OCI-LY1 (cell line): ENCODE measurements around the gene DNLZ.

Experiments
- H2AFZ ChIP-seq: fragments of 200-600 bp; sonication (generic), shearing (Covaris generic); 2 replicates; pipeline ENCODE4 v1.6.0; 2014; ENCODE audit warnings: antibody characterized with exemption, mild to moderate bottlenecking, low read length
- H3F3A ChIP-seq: fragments of 200-600 bp; sonication (generic), shearing (Covaris generic); 2 replicates; pipeline ENCODE4 v1.6.0; 2014; ENCODE audit warnings: mild to moderate bottlenecking, antibody characterized with exemption, low read length, moderate library complexity; ENCODE audit not compliant: insufficient read depth
- H3K27ac ChIP-seq: fragments of 200-600 bp; sonication (generic); 2 replicates; pipeline ENCODE4 v1.5.1; 2014; ENCODE audit warnings: low read length, mixed run types, mild to moderate bottlenecking, low read depth; ENCODE audit not compliant: poor library complexity, severe bottlenecking
- H3K27me3 ChIP-seq: fragments of 200-600 bp; sonication (generic); 2 replicates; pipeline ENCODE4 v1.6.0; 2014; ENCODE audit warnings: antibody characterized with exemption, mild to moderate bottlenecking, low read length, moderate library complexity; ENCODE audit not compliant: insufficient read depth
- H3K36me3 ChIP-seq: fragments of 200-600 bp; sonication (generic); 2 replicates; pipeline ENCODE4 v1.6.1; 2014; ENCODE audit warnings: mild to moderate bottlenecking, antibody characterized with exemption, low read length, moderate library complexity, mixed read lengths; ENCODE audit not compliant: insufficient read depth
- H3K4me1 ChIP-seq: fragments of 200-600 bp; sonication (generic); 2 replicates; pipeline ENCODE4 v1.5.1; 2014; ENCODE audit warnings: mild to moderate bottlenecking, low read length, moderate library complexity; ENCODE audit not compliant: insufficient read depth, severe bottlenecking
- H3K4me2 ChIP-seq: fragments of 200-600 bp; sonication (generic), shearing (Covaris generic); 2 replicates; pipeline ENCODE4 v1.6.1; 2014; ENCODE audit warnings: low read length
- H3K4me3 ChIP-seq: fragments of 200-600 bp; sonication (generic); 2 replicates; pipeline ENCODE4 v1.5.1; 2014; ENCODE audit warnings: low read length, low read depth, mild to moderate bottlenecking, mixed read lengths; ENCODE audit not compliant: poor library complexity, severe bottlenecking
- H3K79me2 ChIP-seq: fragments of 200-600 bp; shearing (Covaris generic); 2 replicates; pipeline ENCODE4 v1.6.1; 2016; ENCODE audit warnings: mixed run types, low read length, mixed read lengths; ENCODE audit not compliant: insufficient read depth
- H3K9ac ChIP-seq: fragments of 200-600 bp; sonication (generic), shearing (Covaris generic); 2 replicates; pipeline ENCODE4 v1.6.1; 2014; ENCODE audit warnings: mild to moderate bottlenecking, low read length, mixed read lengths
- H3K9me2 ChIP-seq: fragments of 200-600 bp; sonication (generic), shearing (Covaris generic); 2 replicates; pipeline ENCODE4 v1.6.1; 2014; ENCODE audit warnings: low read depth, mild to moderate bottlenecking, low read length, mixed read lengths
- H3K9me3 ChIP-seq: fragments of 200-600 bp; shearing (Covaris generic); 2 replicates; pipeline ENCODE4 v1.6.1; 2014; ENCODE audit warnings: low read length, mixed read lengths
- H4K20me1 ChIP-seq: fragments of 200-600 bp; sonication (generic), shearing (Covaris generic); 2 replicates; pipeline ENCODE4 v1.6.0; 2016; ENCODE audit warnings: mild to moderate bottlenecking, low read length; ENCODE audit not compliant: insufficient read depth
- EZH2 ChIP-seq: fragments of 200-600 bp; sonication (generic), shearing (Covaris generic); IDR thresholded peaks from 2 replicates; pipeline ENCODE4 v1.8.0; 2017; ENCODE audit warnings: borderline replicate concordance, mixed run types, mild to moderate bottlenecking, antibody characterized with exemption, low read length, moderate library complexity, mixed read lengths
- TF ChIP-seq, protein P1 (sequence below): fragments of 200-600 bp; sonication (generic), shearing (Covaris generic); IDR thresholded peaks from 2 replicates; pipeline ENCODE4 v1.5.1; 2017; ENCODE audit warnings: mild to moderate bottlenecking, antibody characterized with exemption, low read length, moderate library complexity, mixed read lengths

The DNLZ gene

DNA sequence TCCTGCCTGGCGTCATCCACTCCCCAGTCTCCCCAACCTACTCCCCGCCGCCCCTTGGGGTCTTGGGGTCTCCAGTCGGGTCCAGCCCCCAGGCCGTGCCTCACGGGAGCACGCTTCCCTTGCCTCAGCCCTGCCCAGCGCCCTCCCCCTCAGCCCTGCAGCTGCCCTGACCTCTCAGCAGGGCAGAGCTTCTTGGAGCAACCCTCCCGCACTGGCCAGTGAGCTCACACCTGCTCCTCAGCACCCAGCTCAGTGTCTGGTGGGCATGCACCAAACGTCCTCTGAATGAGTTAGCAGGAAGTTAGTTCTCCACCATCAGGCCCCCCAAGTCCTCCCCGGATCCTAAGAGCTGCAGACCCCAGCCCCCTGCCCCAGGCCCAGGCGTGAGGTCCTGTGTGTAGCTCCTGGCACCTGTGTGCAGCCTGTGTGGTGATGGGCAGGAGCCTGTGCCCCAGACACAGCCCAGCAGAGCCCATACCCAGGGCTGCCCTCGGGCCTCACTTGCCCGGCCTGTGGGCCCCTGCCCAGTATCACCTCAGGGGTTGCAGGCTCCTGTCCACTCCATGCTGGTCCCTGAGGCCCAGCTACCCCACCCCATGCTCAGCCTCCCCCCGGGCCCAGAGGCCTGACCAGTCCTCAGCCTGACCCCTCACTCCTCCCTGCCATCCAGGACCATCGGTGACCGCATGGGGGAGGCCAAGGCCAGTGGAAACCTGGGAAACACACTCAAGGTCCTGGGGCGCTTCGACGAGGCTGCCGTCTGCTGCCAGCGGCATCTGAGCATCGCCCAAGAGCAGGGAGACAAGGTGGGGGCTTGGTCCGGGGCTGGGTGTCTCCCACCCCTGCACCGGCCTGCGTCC lies 28.0 kb downstream of the DNLZ start:
- Histone ChIP-seq H3K9me2 (no peaks in the 10 kb centered on the region), H3K4me3 (no peak overlapping the region), H3K9ac (no peak overlapping the region), H3K27me3 (peaks cover 21% of the 10 kb centered on the region), H3K4me1 (no peaks in the 10 kb centered on the region), H3K4me2 (no peak overlapping the region), H3K9me3 (no peaks in the 10 kb centered on the region), H3K36me3 (no peaks in the 10 kb centered on the region), H3K79me2 (no peaks in the 10 kb centered on the region), H4K20me1 (no peaks in the 10 kb centered on the region), H3K27ac (no peak overlapping the region), H3F3A (no peaks in the 10 kb centered on the region), H2AFZ (no peak overlapping the region)
- TF ChIP-seq, protein P1, sequence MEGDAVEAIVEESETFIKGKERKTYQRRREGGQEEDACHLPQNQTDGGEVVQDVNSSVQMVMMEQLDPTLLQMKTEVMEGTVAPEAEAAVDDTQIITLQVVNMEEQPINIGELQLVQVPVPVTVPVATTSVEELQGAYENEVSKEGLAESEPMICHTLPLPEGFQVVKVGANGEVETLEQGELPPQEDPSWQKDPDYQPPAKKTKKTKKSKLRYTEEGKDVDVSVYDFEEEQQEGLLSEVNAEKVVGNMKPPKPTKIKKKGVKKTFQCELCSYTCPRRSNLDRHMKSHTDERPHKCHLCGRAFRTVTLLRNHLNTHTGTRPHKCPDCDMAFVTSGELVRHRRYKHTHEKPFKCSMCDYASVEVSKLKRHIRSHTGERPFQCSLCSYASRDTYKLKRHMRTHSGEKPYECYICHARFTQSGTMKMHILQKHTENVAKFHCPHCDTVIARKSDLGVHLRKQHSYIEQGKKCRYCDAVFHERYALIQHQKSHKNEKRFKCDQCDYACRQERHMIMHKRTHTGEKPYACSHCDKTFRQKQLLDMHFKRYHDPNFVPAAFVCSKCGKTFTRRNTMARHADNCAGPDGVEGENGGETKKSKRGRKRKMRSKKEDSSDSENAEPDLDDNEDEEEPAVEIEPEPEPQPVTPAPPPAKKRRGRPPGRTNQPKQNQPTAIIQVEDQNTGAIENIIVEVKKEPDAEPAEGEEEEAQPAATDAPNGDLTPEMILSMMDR, result no peak
- TF ChIP-seq EZH2, result no peak

DNA sequence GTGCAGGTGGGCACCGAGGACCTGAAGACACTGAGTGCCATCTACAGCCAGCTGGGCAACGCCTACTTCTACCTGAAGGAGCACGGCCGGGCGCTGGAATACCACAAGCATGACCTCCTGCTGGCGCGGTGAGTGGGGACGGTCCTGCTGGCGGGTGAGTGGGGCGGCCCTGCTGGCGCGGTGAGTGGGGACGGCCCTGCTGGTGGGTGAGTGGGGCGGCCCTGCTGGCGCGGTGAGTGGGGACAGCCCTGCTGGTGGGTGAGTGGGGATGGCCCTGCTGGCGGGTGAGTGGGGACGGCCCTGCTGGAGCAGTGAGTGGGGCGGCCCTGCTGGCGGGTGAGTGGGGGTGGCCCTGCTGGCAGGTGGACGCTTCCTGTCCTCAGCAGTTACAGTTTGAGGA lies 29.0 kb downstream of the DNLZ start:
- Histone ChIP-seq H3K9me3 (no peaks in the 10 kb centered on the region), H3K36me3 (no peaks in the 10 kb centered on the region), H3K27ac (no peak overlapping the region), H3K4me2 (no peak overlapping the region), H3K27me3 (peaks cover 16% of the 10 kb centered on the region), H4K20me1 (no peaks in the 10 kb centered on the region), H3K9me2 (no peaks in the 10 kb centered on the region), H3K4me3 (no peak overlapping the region), H3K79me2 (no peaks in the 10 kb centered on the region), H3K9ac (no peak overlapping the region), H3K4me1 (no peaks in the 10 kb centered on the region), H2AFZ (no peak overlapping the region), H3F3A (no peaks in the 10 kb centered on the region)
- TF ChIP-seq EZH2, result no peak
- TF ChIP-seq, protein P1, result no peak

DNA sequence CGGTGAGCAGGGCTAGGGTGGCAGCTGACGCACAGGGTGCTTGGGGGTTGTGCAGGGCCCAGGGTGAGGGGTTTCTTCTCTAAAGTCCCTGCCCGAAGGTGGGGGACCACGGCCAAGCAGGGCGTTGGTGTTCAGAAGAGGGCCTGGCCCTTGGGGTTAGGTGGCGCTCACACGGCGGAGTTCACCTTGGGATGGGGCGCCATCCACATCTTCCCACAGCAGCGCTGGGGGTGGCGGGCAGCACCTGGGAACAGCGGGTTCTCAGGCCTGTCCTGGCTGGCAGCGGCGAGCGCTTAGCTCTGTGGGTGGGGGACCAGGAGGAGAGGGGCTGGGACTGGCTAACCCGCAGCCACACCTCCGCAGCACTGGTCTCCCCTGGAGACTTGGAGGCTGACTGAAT lies 30.1 kb downstream of the DNLZ start:
- TF ChIP-seq, protein P1, result no peak
- TF ChIP-seq EZH2, result no peak
- H3K27ac ChIP-seq, result no peak overlapping the region
- H3K79me2 ChIP-seq, result no peaks in the 10 kb centered on the region
- H3K27me3 ChIP-seq, result peaks cover 10% of the 10 kb centered on the region; the same call in 1 of the 2 replicates
- H3K9ac ChIP-seq, result no peak overlapping the region
- H4K20me1 ChIP-seq, result no peaks in the 10 kb centered on the region
- no peaks in the 10 kb centered on the region for H3K9me3 ChIP-seq
- H3K36me3 ChIP-seq, result no peaks in the 10 kb centered on the region
- H3K4me1 ChIP-seq, result no peaks in the 10 kb centered on the region
- H3K4me3 ChIP-seq, result no peak overlapping the region
- no peak overlapping the region for H3K4me2 ChIP-seq
- no peak overlapping the region for H2AFZ ChIP-seq
- H3F3A ChIP-seq, result no peaks in the 10 kb centered on the region
- H3K9me2 ChIP-seq, result no peaks in the 10 kb centered on the region
